CD1c-positive myeloid dendritic cell (primary cell): Measurements from ENCODE around the gene HMGCLL1.

Experiments used
- DNase-seq: peaks from one replicate; pipeline ENCODE4 v3.0.0-alpha.2; 2016; ENCODE audit errors: extremely low spot score

The HMGCLL1 gene

GRCh38 chr6:55443238-55444134, 135.5 kb downstream of the HMGCLL1 start:
- no peak for DNase-seq

GRCh38 chr6:55438203-55438602, 140.8 kb downstream of the HMGCLL1 start:
- DNase-seq, result no peak

- no peak for DNase-seq
These were observed 141.9 kb downstream of the HMGCLL1 start for GRCh38 chr6:55437141-55437540.

GRCh38 chr6:55433446-55434130, 145.4 kb downstream of the HMGCLL1 start:
- no peak for DNase-seq

- no peak for DNase-seq
These were observed 155.1 kb downstream of the HMGCLL1 start for GRCh38 chr6:55423933-55424332.

GRCh38 chr6:55410674-55411073, 168.3 kb downstream of the HMGCLL1 start:
- DNase-seq, result no peak

GRCh38 chr6:55405474-55406235, 173.3 kb downstream of the HMGCLL1 start:
- no peak for DNase-seq

GRCh38 chr6:55399351-55399750, 179.6 kb downstream of the HMGCLL1 start:
- no peak for DNase-seq

- DNase-seq, result no peak
These were observed 181.0 kb downstream of the HMGCLL1 start for GRCh38 chr6:55397986-55398385.

GRCh38 chr6:55395871-55396270, 183.1 kb downstream of the HMGCLL1 start:
- DNase-seq, result no peak

- no peak for DNase-seq
These were observed 190.8 kb downstream of the HMGCLL1 start for GRCh38 chr6:55388211-55388610.
